H7 (cell line): ENCODE data around the gene LGR4. TPM values are rescaled to one million over a fixed set of nuclear protein-coding genes. Genes with fewer than 3 reads are reported as not detected.

Experiments used
- DNase-seq: peaks from one replicate; pipeline ENCODE4 v3.0.0; 2012
- H3K27me3 ChIP-seq: 2 replicates; pipeline ENCODE4 v1.6.0; 2011; ENCODE audit warnings: mild to moderate bottlenecking, low read length; ENCODE audit not compliant: control insufficient read depth, insufficient read depth
- H3K36me3 ChIP-seq: replicated peaks from 2 replicates; pipeline ENCODE4 v1.5.1; 2011; ENCODE audit warnings: low read length; ENCODE audit not compliant: control insufficient read depth, insufficient read depth
- H3K4me3 ChIP-seq: 2 replicates; pipeline ENCODE4 v1.5.1; 2011; ENCODE audit warnings: low read depth, mild to moderate bottlenecking, control low read depth, low read length, moderate library complexity; ENCODE audit not compliant: insufficient read depth
- total RNA-seq: library from RNA; depleted of rRNA; stranded (reverse); fragments of >200 nt; shearing (Covaris generic); gene quantifications from 2 replicates; pipeline ENCODE4 v1.2.3, GENCODE V29; 2014

The LGR4 gene
- total RNA-seq, 1 experiment from 2014 or later, result 51.1 TPM

- H3K36me3 ChIP-seq, result peaks cover 8% of the 10 kb centered on the region
- no peaks in the 10 kb centered on the region for H3K27me3 ChIP-seq
Observed at GRCh38 chr11:27497911-27498310, 25.3 kb upstream of the LGR4 start.

DNA sequence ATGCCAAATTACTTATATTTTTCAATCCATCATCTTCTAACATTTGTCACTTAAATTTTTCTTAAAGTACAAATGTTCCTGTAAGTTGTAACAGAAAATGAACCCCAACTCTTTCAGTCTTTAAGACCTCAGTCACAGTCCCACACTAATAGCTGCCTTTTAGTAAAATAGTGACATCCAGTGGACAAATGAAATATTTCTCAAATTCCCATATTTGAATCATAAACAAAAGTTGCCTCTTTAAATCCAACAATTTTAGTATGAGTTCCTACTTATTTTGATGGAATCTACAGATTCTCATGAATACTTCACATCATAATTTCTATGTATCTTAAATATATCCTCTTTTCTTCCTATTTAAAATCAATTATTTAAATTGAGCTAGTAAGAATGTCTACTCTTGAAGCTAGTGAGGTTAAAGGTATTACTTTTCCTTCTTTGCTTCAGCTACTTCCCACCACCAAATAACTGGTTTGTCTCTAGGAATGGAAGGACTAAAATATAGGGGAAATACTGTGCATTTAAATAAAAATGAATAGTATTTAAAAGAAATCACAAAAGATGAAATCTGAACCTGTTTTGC, 24.8 kb upstream of the LGR4 start:
- Histone ChIP-seq H3K36me3 (peaks cover 8% of the 10 kb centered on the region), H3K27me3 (no peaks in the 10 kb centered on the region), H3K4me3 (no peak overlapping the region)
- DNase-seq, result no peak

More at GRCh38 chr11:27497911-27498310, 25.3 kb upstream of the LGR4 start:
- no peak overlapping the region for H3K4me3 ChIP-seq
- DNase-seq, result no peak

GRCh38 chr11:27496461-27496860, 23.9 kb upstream of the LGR4 start:
- peaks cover 9% of the 10 kb centered on the region for H3K36me3 ChIP-seq
- no peaks in the 10 kb centered on the region for H3K27me3 ChIP-seq
- no peak overlapping the region for H3K4me3 ChIP-seq
- no peak for DNase-seq

DNA sequence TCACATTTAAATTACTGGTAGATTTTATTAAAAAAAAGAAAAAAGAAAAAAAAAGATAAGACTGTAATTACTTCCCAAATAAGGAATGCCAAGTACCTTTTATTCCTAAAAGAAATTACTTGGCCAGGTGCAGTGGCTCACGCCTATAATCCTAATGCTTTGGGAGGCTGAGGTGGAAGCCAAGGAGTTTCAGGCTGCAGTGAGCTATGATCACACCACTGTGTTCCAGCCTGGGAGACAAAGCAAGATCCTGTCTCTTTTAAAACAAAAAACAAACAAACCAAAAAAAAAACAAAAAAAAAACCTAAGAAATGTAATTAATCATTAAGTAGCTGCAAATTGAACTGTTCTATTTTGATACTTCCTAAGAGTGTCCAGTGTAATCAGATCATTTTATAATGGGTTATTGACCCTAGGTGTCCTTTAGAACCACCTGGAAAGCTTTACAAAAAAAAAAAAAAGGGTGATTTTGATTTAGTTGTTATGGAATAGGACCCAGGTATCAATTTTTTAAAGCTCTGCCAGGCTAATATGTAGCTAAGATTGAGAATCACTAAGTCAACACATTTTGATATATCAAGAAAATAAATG, 23.2 kb upstream of the LGR4 start:
- H3K4me3 ChIP-seq, result no peak overlapping the region
- H3K36me3 ChIP-seq, result peaks cover 9% of the 10 kb centered on the region
- H3K27me3 ChIP-seq, result no peaks in the 10 kb centered on the region
- no peak for DNase-seq

DNA sequence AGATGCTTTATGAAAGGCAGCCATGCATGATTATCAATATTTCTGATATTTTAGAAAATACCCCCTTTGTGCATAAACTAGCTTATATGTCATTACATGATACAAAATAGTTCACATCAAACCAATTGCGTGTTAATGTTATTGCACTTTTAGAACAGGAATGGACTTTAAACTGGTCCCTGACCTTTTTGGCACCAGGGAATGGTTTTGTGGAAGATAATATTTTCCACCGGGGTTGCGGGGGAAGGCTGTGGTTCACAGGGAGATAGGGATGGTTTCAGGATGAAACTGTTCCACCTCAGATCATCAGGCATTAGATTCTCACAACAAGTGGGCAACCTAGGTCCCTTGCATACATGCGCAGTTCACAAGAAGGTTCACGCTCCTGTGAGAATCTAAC, 16.5 kb upstream of the LGR4 start:
- no peak for DNase-seq
- H3K4me3 ChIP-seq, result no peak overlapping the region
- H3K27me3 ChIP-seq, result no peaks in the 10 kb centered on the region
- H3K36me3 ChIP-seq, result peaks cover 1% of the 10 kb centered on the region; the same call in 1 of the 2 replicates

GRCh38 chr11:27487706-27488105, 15.1 kb upstream of the LGR4 start:
- peaks cover 1% of the 10 kb centered on the region; the same call in 1 of the 2 replicates for H3K36me3 ChIP-seq
- H3K27me3 ChIP-seq, result no peaks in the 10 kb centered on the region
- H3K4me3 ChIP-seq, result no peak overlapping the region
- DNase-seq, result no peak

- Histone ChIP-seq H3K4me3 (no peak overlapping the region), H3K27me3 (no peaks in the 10 kb centered on the region), H3K36me3 (no peaks in the 10 kb centered on the region)
- peak; percentile 25 for DNase-seq
Observed at GRCh38 chr11:27485930-27486773, 13.6 kb upstream of the LGR4 start.

DNA sequence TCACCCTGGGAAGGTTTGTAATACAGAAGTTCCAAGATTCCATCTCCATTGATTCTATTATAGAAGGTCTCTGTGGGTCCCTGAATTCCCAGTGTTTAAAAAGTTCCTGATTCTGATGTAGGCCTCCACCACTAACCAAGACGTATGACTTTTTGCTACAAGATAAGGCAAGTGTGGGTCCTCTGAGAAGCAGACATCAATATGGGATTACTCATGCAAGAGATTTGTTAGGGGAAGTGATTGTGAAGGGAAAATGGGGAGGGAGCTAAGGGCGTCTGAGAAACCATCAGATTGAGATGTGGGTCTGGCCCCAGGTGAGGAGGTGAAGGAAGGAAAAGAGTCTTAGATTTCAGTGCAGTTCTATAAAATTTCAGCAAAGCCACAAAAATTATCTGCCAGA, 10.2 kb upstream of the LGR4 start:
- H3K4me3 ChIP-seq, result no peak overlapping the region
- no peak for DNase-seq
- H3K36me3 ChIP-seq, result no peaks in the 10 kb centered on the region
- H3K27me3 ChIP-seq, result no peaks in the 10 kb centered on the region

DNA sequence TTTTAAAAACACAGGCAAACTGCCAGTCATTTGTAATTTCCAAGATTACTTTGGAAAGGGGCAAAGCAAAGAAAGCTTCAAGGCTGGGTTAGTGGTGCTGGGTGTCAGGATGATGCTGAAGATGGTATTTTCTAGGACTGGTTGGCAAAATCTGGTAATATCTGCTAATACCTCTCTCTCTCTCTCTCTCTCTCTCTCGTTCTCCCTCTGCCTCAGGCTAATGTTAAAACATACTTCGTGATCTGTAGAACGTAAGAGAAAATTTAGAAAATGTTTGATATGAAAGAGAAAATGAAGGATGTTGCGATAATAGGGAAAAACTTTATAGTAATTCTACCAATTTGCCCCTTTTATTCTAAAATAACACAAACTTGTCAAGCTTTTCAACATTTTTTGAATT, 9.4 kb upstream of the LGR4 start:
- no peak overlapping the region for H3K4me3 ChIP-seq
- H3K27me3 ChIP-seq, result no peaks in the 10 kb centered on the region
- no peaks in the 10 kb centered on the region for H3K36me3 ChIP-seq
- DNase-seq, result no peak

- DNase-seq, result no peak
- Histone ChIP-seq H3K27me3 (no peaks in the 10 kb centered on the region), H3K36me3 (no peaks in the 10 kb centered on the region), H3K4me3 (no peak overlapping the region)
Observed at GRCh38 chr11:27477831-27478230, 5.2 kb upstream of the LGR4 start.

DNA sequence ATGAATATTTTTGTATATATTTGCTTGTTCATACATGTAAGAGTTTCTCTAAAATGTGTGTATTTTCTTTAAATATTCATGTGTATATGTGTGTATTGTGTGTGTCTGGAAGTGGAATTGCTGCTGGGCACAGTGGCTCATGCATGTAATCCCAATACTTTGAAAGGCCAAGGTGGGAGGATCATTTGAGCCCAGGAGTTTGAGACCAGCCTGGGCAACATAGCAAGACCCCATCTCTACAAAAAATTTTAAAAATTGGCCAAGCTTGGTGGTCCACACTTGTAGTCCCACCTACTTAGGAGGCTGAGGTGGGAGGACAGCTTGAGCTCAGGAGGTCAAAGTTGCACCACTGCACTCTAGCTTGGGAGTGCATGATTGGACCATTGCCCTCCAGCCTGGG, 4.7 kb upstream of the LGR4 start:
- H3K27me3 ChIP-seq, result no peaks in the 10 kb centered on the region
- no peaks in the 10 kb centered on the region for H3K36me3 ChIP-seq
- DNase-seq, result no peak
- no peak overlapping the region for H3K4me3 ChIP-seq

DNA sequence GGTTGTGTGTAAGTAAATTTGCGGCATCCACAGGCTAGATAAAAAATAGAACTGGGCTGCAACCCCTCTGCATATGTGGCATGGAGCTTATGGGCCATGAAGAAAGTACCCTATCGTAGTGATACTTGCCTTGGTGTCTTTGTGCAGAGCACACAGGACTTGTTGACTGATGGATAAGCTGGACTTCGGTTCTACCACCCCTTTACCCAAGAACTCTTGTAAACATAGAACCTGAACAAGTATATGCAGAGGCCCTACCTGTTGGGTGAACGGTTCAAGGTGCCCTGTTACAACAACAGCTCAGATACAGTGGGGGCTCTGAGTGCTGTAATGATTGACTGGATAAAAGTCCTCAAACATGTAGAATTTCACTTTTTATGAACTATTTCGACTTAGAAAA, 3.0 kb upstream of the LGR4 start:
- H3K27me3 ChIP-seq, result no peaks in the 10 kb centered on the region
- no peak overlapping the region for H3K4me3 ChIP-seq
- no peak for DNase-seq
- H3K36me3 ChIP-seq, result no peaks in the 10 kb centered on the region

GRCh38 chr11:27473017-27473406, 422 bp upstream of the LGR4 start:
- H3K4me3 ChIP-seq, result peak overlapping the region; percentile 34
- no peaks in the 10 kb centered on the region; the same call in 1 of the 2 replicates for H3K36me3 ChIP-seq
- no peaks in the 10 kb centered on the region for H3K27me3 ChIP-seq

DNA sequence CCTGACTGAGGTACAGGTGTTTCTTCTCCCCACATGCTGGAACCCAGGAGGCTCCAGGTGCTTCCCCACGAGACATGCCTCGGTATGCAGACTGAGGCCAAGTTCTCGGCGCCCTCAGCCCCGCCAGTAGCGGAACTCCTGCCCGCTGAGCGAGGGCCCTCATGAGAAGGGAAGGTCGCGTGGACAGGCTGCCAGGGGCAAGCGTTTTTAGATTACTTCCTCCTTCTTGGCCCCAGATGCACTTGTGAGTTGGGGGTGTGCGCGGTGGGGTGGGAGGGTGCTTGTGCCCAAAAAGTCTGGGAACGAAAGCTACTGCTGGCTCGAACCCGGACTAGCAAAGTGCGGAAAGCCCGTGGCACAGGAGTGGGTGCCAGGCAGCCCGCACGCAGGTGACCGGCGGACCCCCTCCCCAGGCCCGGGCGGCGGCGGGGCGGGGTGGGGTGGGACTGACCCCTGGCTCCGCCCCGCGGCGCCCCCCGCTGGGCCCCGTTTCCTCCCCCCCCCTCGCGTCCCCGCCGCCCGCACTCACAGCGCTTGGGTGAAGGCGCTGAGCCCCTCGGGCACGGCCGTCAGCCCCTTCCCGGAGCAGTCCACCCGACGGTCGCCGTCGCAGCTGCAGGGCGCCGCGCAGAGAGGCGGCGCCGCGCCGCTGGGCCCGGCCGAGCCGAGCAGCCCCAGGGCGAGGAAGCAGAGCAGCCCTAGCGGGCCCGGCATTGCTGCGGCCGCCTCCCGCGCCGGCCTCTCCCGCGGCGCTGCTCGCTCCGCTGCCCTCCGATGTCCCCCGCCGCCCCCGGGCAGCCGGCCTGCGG, 797 bp downstream of the LGR4 start:
- H3K4me3 ChIP-seq, result peak overlapping the region; percentile 89
- peak; percentile 91 for DNase-seq

More at GRCh38 chr11:27473017-27473406, 422 bp upstream of the LGR4 start:
- DNase-seq, result no peak

More for the DNA sequence above, 797 bp downstream of the LGR4 start:
- Histone ChIP-seq H3K36me3 (no peaks in the 10 kb centered on the region; the same call in 1 of the 2 replicates), H3K27me3 (no peaks in the 10 kb centered on the region)
